Measurements from ENCODE around the gene CDH13.
A peak's percentile ranks its signal among the peaks of the same experiment; 100 is the strongest.

Gene CDH13

DNA sequence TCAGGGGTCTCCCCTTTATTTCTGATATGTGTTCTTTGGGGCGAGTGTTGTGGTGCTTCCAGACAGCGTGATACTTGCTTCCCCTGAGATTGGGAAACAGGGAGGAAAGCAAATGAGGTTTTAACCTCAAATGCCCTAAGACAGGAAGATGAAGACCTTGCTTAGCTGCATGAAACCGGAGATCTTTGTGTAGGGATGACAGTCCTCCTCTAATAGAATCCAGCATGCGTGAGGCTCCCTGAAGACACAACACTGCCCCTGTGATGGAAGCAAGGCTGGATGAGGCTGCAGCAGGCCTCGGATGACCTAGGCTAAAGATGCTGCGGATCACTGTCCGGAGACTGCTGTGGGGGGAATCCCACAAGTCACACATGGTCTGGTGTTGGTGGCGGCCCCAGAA is 491.0 kb downstream of the CDH13 start:
- DNase-seq (ENCODE audit: low read depth in 2 of 2) = no peak

- no peak for DNase-seq (ENCODE audit: low read depth in 2 of 2)
Measured at GRCh38 chr16:83118365-83118764, 491.6 kb downstream of the CDH13 start.

DNA sequence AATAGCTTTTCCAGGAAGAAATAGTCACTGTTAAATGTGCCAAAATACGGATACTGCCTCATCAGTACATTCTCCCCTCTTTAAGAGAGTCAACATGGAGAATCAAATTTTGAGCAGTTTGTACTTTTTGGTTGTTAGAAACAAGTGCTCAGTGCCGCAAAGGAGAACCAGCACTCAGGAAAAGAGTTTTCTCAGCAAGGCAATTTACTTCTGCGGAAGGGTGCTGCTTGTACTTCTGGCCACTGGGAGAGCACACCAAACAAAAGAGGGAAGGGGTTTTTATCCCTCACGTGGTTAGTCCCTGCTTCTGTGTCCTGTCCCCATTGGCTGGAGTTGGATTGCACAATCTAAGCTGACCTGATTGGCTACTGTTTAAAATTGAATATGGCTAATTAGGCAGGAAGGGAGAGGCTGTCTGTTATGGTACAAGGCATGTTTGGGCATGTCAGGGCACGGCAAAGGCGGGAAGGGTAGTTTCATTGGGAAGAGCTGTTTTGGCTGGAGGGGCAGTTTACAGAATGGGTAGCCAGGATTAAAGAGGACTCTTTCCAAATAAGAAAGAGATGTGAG is 499.3 kb downstream of the CDH13 start:
- DNase-seq (ENCODE audit: low read depth in 2 of 2) = no peak

- no peak for DNase-seq (ENCODE audit: low read depth in 2 of 2)
Measured at GRCh38 chr16:83128041-83128440, 501.3 kb downstream of the CDH13 start.

GRCh38 chr16:83130039-83130438 is 503.3 kb downstream of the CDH13 start:
- DNase-seq (ENCODE audit: low read depth in 2 of 2) = no peak

GRCh38 chr16:83134638-83135037 is 507.9 kb downstream of the CDH13 start:
- DNase-seq (ENCODE audit: low read depth in 2 of 2) = no peak

- DNase-seq (ENCODE audit: low read depth in 2 of 2) = no peak
Measured at GRCh38 chr16:83136419-83136818, 509.6 kb downstream of the CDH13 start.

DNA sequence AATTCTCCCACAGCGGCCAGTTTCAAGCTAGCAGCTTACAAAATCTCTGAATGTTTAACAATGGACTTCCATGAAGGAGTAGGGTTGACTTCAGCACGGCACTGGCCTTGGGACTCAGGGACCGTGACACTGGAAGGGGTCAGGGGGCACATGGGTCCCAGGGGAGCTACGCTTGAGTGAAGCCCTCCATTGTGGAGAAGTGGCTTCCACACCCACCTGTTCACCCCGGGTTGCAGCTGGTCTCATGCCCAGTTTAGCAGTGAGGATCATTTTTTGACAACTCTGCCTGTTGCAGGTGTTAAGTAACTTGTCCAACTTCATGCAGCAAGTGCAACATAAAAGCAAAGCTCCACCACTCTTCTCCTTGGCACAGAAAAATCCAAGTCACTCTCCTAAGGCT is 510.2 kb downstream of the CDH13 start:
- no peak for DNase-seq (ENCODE audit: low read depth in 2 of 2)

GRCh38 chr16:83137326-83137781 is 510.6 kb downstream of the CDH13 start:
- DNase-seq (ENCODE audit: low read depth in 2 of 2) = peak in 1 of 2 donors; percentile 1

DNA sequence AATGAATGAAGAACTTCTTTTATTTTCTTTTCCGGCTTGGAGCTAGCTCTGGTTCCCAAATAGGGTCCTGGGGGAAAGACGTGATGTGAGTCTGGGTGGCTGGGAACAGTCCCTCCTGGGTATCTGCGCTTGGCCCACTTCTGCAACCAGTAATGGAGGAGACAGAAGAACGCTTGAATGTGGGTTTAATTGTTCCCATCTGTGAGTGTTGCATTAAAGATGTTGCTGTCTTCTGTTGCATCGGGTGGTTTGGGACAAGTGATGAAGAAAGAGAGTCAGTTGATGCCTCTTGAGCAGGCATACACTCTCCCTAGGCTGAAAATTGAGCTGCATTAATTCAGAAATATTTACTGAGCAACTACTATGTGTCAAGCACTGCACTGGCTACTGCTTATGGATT is 511.1 kb downstream of the CDH13 start:
- DNase-seq (ENCODE audit: low read depth in 2 of 2) = no peak

- no peak for DNase-seq (ENCODE audit: low read depth in 2 of 2)
Measured at GRCh38 chr16:83138512-83138911, 511.7 kb downstream of the CDH13 start.

DNA sequence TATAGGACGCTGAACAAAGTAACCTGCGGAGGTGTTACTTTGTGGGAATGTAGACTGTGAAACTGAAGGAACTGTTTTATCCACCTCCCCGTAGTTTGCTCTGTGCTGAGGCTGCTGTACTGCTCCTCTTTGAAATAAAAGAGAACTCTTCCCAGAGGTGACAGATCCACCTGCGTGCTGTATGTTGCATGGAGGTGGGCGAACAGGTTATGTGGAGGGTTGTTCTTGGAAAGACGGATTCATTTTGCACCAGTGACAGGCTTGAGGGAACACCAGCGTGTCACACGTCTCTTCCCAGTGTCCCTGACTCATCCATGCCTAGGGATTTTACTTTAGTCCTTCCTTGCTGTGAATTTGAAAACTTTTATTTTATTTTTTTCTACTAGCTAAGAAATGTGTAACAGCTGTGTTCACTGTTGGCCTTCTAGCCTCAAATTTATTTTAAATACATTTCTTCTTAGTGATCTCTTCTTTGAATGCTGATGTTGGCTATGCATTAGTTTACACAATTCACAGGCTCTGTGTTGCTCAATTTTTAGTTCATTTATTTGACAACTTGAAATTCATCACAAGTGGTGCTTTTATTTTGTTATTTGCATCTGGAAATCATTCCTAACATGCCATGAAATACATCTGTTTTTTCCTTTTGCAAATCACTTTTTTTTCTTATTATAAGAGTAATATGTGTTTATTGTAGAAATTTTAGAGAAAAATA is 512.4 kb downstream of the CDH13 start:
- no peak for DNase-seq (ENCODE audit: low read depth in 2 of 2)

GRCh38 chr16:83143788-83144187 is 517.0 kb downstream of the CDH13 start:
- no peak for DNase-seq (ENCODE audit: low read depth in 2 of 2)

DNA sequence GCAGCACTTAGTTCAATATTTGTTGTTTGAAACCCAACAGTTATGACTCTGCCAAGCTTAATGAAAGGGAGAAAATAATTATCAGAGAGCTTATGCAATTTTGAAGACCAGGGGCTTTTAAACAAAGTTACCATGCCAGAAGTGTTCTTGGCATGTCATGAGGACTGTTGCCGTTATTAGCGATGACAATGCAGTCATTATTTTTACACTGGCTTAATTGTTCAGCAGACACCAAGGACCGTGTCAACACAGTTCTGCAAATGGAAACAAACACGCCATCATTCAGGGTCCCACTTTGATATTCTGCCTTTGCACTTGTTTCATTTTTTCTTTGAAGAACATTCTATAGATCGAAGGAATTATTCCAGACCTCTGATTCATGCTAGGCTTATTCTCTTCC is 518.5 kb downstream of the CDH13 start:
- DNase-seq (ENCODE audit: low read depth in 2 of 2) = no peak

GRCh38 chr16:83147244-83147643 is 520.5 kb downstream of the CDH13 start:
- DNase-seq (ENCODE audit: low read depth in 2 of 2) = no peak

DNA sequence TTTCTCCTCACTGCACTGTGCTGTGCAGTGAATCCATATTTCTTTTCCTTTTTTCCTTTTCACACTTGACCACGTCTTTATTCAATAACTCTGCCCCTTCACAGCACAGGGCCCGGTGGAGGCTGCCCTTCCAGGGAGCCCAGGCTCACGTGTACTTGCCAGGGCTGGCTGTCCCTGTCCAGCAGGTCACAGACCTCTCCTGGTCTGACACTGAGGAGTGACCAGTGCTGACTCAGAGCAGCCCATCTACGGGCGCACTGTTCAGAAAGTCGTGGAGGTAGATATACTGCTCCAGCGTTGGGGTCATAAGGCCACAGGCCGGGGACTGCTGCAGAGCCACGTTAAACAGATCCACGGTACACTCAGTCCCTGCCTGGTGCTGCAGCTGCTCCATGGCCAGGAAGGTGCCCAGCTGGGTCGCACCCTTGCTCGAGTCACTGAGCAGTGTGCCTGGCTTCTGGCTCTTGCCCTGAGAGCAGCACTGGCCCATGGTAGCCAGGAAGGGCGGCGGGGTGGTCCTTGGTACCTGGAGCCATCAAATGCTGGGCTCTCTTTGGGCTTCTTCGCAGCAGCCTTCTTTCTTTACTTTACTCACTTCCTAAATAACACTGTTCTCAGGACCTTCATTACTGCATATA is 531.7 kb downstream of the CDH13 start:
- DNase-seq (ENCODE audit: low read depth in 2 of 2) = no peak

DNA sequence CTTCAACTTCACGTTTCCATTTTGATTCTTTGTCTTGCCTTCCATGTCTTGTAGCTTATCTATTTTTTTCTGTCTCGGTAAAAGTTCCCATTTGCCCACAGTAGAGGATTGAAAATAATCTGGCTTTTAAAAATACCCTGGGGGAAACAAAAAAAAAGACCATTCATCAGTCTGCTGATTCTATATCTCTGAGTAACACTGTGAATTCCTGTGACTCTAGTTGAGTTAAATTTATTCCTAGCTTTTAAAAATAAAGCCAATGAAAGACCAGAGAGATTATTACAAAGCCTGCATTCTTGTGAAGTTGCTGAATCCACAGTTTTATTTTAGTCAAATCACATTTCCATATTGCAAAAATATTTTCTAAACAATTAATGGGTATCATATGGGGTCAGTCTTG is 532.3 kb downstream of the CDH13 start:
- DNase-seq (ENCODE audit: low read depth in 2 of 2) = no peak

DNA sequence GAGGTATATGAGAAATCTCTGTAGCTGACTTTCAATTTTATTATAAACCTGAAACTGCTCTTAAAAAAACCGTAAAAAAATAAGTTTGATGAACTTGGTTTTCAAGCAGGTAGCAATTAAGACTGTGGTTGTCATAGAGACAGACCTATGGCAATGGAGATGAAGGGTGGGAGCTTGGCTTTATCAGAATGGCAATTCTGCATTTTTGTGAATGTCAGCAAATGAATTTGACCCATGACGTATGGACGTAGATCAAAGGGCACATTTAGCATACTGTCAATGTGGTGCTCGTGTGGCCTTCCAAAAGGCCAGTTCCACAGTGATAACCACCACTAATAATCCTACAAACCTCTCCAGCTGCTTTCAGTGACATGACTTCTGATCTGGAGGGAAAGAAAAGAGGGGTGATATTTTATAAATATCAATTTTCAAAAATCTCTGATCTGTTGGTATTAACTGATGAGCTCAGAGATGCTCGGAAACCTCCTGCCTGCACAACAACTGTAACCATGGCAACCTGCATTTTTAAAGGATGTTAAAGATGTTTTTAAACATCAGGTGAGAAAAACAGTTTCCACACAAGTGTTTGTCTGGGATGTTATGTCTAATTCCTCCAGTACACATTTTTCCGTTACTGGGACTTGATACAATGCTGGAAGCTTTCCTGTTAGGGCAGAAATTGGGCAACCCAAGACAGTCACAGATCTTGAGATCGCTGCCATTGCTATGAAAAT is 533.7 kb downstream of the CDH13 start:
- no peak for DNase-seq (ENCODE audit: low read depth in 2 of 2)

GRCh38 chr16:83162791-83163190 is 536.0 kb downstream of the CDH13 start:
- DNase-seq (ENCODE audit: low read depth in 2 of 2) = no peak

GRCh38 chr16:83164816-83165215 is 538.0 kb downstream of the CDH13 start:
- no peak for DNase-seq (ENCODE audit: low read depth in 2 of 2)

- DNase-seq (ENCODE audit: low read depth in 2 of 2) = no peak
Measured at GRCh38 chr16:83171396-83171795, 544.6 kb downstream of the CDH13 start.

GRCh38 chr16:83174671-83175070 is 547.9 kb downstream of the CDH13 start:
- no peak for DNase-seq (ENCODE audit: low read depth in 2 of 2)

DNA sequence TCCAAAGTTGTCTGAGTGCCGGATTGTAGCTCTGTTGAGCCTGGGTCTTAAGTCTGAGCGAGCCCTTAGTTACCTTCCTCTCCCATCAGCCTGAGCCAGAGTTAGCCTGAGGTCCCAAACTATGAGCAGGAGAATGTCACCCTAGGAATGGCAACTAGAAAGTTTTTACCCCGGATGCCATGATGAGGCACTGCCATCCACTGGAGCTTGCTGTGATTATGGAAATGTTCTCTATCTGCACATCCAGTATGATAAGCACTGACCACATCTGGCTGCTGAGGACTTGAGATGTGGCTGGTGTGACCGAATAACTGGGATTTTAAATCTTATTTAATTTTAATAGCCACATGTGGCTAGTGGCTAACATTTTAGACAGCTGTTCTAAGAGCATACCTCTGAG is 550.0 kb downstream of the CDH13 start:
- DNase-seq (ENCODE audit: low read depth in 2 of 2) = no peak

Data from activated CD8-positive, alpha-beta memory T cell treated with anti-CD3 and anti-CD28 coated beads for 4 hours (primary cell).